Testis (tissue), 3 donors: ENCODE measurements around the gene CTTNBP2. TPM values are rescaled to one million over a fixed set of nuclear protein-coding genes. Genes with fewer than 3 reads are reported as not detected.
A peak's percentile ranks its signal among the peaks of the same experiment; 100 is the strongest.

Experiments used
- DNase-seq: peaks from one replicate; pipeline ENCODE4 v3.0.0-alpha.2; 2019
- H3K27ac ChIP-seq, 2 donors: fragments of 200-600 bp; sonication (generic); one replicate each; pipeline ENCODE4 v1.5.1; 2019
- H3K27me3 ChIP-seq: fragments of 200-600 bp; sonication (generic); one replicate; pipeline ENCODE4 v1.5.1; 2019
- H3K36me3 ChIP-seq: fragments of 200-600 bp; sonication (generic); one replicate; pipeline ENCODE4 v1.5.1; 2017; ENCODE audit warnings: low read depth; ENCODE audit errors: missing control alignments
- H3K4me1 ChIP-seq: fragments of 200-600 bp; sonication (generic); one replicate; pipeline ENCODE4 v1.5.1; 2019
- H3K4me3 ChIP-seq, 2 donors: fragments of 200-600 bp; sonication (generic); one replicate each; pipeline ENCODE4 v1.5.1; 2017 to 2019
- H3K9me3 ChIP-seq: fragments of 200-600 bp; sonication (generic); one replicate; pipeline ENCODE4 v1.5.1; 2017
- CTCF ChIP-seq, 3 experiments: fragments of 450-650 bp in 2 of 3; fragments of 200-600 bp in 1 of 3; sonication (generic) in 1 of 3; IDR thresholded peaks; one replicate each; pipeline ENCODE4 v1.5.1; 2016 to 2019; ENCODE audit warnings: antibody characterized with exemption in 3 of 3, mild to moderate bottlenecking in 2 of 3, moderate library complexity in 1 of 3
- POLR2A ChIP-seq: fragments of 450-650 bp; IDR thresholded peaks from one replicate; pipeline ENCODE4 v1.6.1; 2017; ENCODE audit warnings: antibody characterized with exemption, mild to moderate bottlenecking, moderate library complexity
- WGBS, 2 donors: methylation state at CpG; one replicate each; pipeline ENCODE4 v1.1.5; 2018; 5-methylcytosine and 5-hydroxymethylcytosine counted together
- intact Hi-C: fragments of 100-400 bp; cut with DNase I; formaldehyde crosslinking; loops from one replicate; pipeline ENCODE4 v1.15.1; 2023; ENCODE audit warnings: low total_unique reads
- polyA plus RNA-seq: library from polyadenylated mRNA; stranded (reverse); fragments of 350-450 nt; fragmentation: Illumina TruSeq; extraction: RNeasy Lipid Tissue Mini Kit (QIAGEN cat#74804); gene quantifications from one replicate; pipeline ENCODE4 v1.2.3, GENCODE V29; 2014; ENCODE audit warnings: low read depth, low replicate concordance; ENCODE audit not compliant: insufficient read depth
- total RNA-seq, 2 donors: library from RNA; depleted of rRNA; stranded (reverse); fragments of >200 nt; gene quantifications; one replicate each; pipeline ENCODE4 v1.2.3, GENCODE V29; 2016

Gene CTTNBP2
- total and polyA plus RNA-seq, 3 donors from 2014 or later = 2.7 to 4.3 (median 3.4) TPM

GRCh38 chr7:117683430-117684175 is 189.6 kb downstream of the CTTNBP2 start:
- H3K27me3 ChIP-seq = no peaks in the 10 kb centered on the region
- DNase-seq = no peak
- H3K36me3 ChIP-seq = no peaks in the 10 kb centered on the region
- no peak for TF ChIP-seq POLR2A
- no peak for TF ChIP-seq CTCF (IDR thresholded peaks at IDR 0.05)
- no peaks in the 10 kb centered on the region for H3K9me3 ChIP-seq
- 83 to 87% methylated on average over 8 of the region's 8 CpGs for whole genome bisulfite sequencing, 2 donors
- H3K4me1 ChIP-seq = no peaks in the 10 kb centered on the region
- intact Hi-C loops = no loop called here
- no peak overlapping the region for H3K27ac ChIP-seq
- H3K4me3 ChIP-seq = no peak overlapping the region

GRCh38 chr7:117682681-117683385 is 190.4 kb downstream of the CTTNBP2 start:
- H3K4me3 ChIP-seq = no peak overlapping the region
- TF ChIP-seq POLR2A (no peak), CTCF (IDR thresholded peaks at IDR 0.05) (no peak)
- 65 to 71% methylated on average over 5 of the region's 5 CpGs for WGBS, 2 donors
- no peaks in the 10 kb centered on the region for H3K4me1 ChIP-seq
- no peak overlapping the region for H3K27ac ChIP-seq
- no peaks in the 10 kb centered on the region for H3K9me3 ChIP-seq
- DNase-seq = no peak
- intact Hi-C loops = no loop called here
- H3K27me3 ChIP-seq = no peaks in the 10 kb centered on the region
- H3K36me3 ChIP-seq = no peaks in the 10 kb centered on the region

GRCh38 chr7:117679120-117679519 is 194.1 kb downstream of the CTTNBP2 start:
- intact Hi-C loops = no loop called here
- Histone ChIP-seq H3K9me3 (no peaks in the 10 kb centered on the region), H3K36me3 (no peaks in the 10 kb centered on the region), H3K4me3 (no peak overlapping the region), H3K4me1 (peaks cover 9% of the 10 kb centered on the region), H3K27me3 (no peaks in the 10 kb centered on the region), H3K27ac (no peak overlapping the region)
- no peak for TF ChIP-seq CTCF (IDR thresholded peaks at IDR 0.05)
- no peak for TF ChIP-seq POLR2A
- no peak for DNase-seq
- WGBS, 2 donors = 90% methylated on average over 3 of the region's 3 CpGs

DNA sequence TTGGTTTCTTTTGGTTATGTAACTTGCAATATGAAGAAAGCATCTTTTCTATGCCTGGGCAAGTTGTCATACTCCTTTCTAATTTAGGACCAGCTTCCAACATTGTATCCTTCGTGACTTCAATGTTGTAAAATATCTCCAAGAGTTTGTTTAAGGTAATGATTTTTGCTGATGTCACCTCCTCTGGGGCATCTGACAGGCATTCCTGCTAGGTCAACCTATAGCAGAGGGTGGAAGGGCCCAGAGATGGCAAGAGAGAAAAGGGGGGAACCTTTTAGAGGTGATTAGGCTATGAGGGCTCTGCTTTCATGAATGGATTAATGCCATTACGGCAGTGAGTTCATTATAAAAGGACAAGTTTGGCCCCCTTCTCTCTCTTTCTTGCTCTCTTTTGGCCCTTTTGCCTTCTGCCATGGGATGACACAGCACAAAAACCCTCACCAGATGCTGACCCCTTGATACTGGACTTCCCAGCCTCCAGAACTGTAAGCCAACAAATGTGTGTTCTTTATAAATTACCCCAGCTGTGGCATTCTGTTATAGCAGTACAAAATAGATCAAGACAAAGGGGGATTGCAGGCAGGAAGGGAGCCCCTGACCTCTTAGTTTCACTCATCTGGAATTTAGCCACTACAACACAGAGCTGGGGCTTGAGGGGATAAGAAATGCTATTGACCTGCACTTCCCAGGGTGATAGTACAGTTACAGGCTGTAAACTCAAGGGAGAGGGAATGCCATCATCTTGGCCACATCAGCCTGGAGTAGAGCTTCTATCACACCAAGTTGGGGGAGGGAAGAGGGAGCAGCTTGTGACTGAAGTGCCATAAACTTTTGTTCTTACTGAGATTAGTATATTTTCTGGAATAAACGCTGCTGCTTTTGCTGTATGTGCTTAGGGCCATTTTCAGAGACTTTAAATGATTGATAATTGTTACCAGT is 197.5 kb downstream of the CTTNBP2 start:
- no peaks in the 10 kb centered on the region for H3K36me3 ChIP-seq
- intact Hi-C loops = no loop called here
- TF ChIP-seq CTCF (IDR thresholded peaks at IDR 0.05) = no peak
- no peak for TF ChIP-seq POLR2A
- no peak overlapping the region for H3K4me3 ChIP-seq
- DNase-seq = no peak
- H3K4me1 ChIP-seq = peaks cover 19% of the 10 kb centered on the region
- H3K27me3 ChIP-seq = no peaks in the 10 kb centered on the region
- H3K27ac ChIP-seq = peak overlapping the region in 1 of 2 donors; percentile 47
- no peaks in the 10 kb centered on the region for H3K9me3 ChIP-seq
- 49 to 54% methylated on average over 3 of the region's 3 CpGs for WGBS, 2 donors
